ENCODE results near the gene DCAF15. TPM values are rescaled to one million over a fixed set of nuclear protein-coding genes. Genes with fewer than 3 reads are reported as not detected.
A peak's percentile ranks its signal among the peaks of the same experiment; 100 is the strongest.
"Not testable (repeated sequence)": the region's sequence is repeated elsewhere in the genome, so short reads cannot be mapped to it uniquely, and the experiment has no call there.

DCAF15 gene
- total RNA-seq, 4 donors from 2014 or later: 11.2 to 39.6 (median 20.1) TPM

GRCh38 chr19:13963603-13964105 lies 11.3 kb downstream of the DCAF15 start:
- intact Hi-C loops (cut with DNase I; ENCODE audit: low total_unique reads): no loop called here
- no peak for TF ChIP-seq POLR2A (IDR thresholded peaks at IDR 0.05)
- TF ChIP-seq CTCF (IDR thresholded peaks at IDR 0.05): no peak
- no peaks in the 10 kb centered on the region for H3K9me3 ChIP-seq
- peaks cover 0 to 9% of the 10 kb centered on the region in 2 donors for H3K4me1 ChIP-seq
- no peaks in the 10 kb centered on the region for H3K36me3 ChIP-seq
- no peak overlapping the region for H3K27ac ChIP-seq
- H3K4me3 ChIP-seq: peak overlapping the region in 1 of 2 donors; percentile 26
- peak in 1 of 2 donors; percentile 18 for DNase-seq
- no peaks in the 10 kb centered on the region for H3K27me3 ChIP-seq

DNA sequence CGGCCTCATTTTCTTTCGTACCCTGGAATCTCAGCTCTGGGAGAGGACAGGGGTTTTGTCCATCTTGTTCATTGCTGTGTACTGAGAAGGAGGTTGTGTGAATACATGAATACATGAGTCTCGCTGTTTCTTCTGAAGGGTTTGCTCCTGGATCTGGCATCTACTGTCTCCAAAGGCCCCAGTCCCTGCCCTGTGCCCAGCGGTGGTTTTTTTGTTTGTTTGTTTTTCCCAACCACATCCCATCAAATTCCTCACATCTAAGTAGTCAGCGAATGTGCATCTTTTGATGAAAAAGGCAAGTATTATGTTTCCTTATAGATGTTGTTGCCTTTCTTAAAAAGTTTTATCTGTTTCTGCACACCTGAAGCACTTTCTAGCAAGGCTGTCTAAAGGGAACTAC lies 12.5 kb downstream of the DCAF15 start:
- no peak overlapping the region for H3K4me3 ChIP-seq
- DNase-seq: no peak
- H3K4me1 ChIP-seq: peaks cover 0 to 9% of the 10 kb centered on the region in 2 donors
- no peak overlapping the region for H3K27ac ChIP-seq
- no peaks in the 10 kb centered on the region for H3K27me3 ChIP-seq
- TF ChIP-seq POLR2A (IDR thresholded peaks at IDR 0.05): no peak
- no peak for TF ChIP-seq CTCF (IDR thresholded peaks at IDR 0.05)
- H3K9me3 ChIP-seq: no peaks in the 10 kb centered on the region
- no peaks in the 10 kb centered on the region for H3K36me3 ChIP-seq
- intact Hi-C loops (cut with DNase I; ENCODE audit: low total_unique reads): no loop called here

DNA sequence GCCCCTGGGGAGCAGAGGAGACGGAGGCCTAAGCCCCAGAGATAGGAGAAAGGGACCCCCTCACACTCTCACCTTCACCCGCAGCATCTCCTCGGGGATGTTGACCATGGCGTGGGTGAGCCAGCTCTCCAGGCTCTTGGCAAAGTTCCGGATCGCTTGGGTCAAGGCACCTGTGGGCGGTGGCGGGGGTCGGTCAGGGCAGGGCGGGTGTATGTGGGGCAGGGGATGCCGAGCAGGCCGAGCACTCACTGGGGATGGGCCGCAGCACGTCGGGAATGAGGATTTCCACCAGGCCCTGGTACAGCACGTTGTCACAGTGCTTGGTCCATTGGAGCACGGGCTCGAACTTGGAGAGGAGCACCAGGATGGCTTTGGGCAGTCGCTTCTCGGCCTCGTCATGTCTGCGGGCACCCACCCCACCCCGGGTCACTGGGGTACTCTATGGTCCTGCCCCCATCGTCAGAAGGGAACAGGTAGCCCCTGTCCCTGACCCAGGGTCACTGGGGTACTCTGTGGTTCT lies 13.1 kb downstream of the DCAF15 start:
- no peak overlapping the region for H3K27ac ChIP-seq
- DNase-seq: no peak
- H3K4me1 ChIP-seq: peaks cover 0 to 9% of the 10 kb centered on the region in 2 donors
- H3K27me3 ChIP-seq: no peaks in the 10 kb centered on the region
- TF ChIP-seq POLR2A (IDR thresholded peaks at IDR 0.05) (no peak), CTCF (IDR thresholded peaks at IDR 0.05) (no peak)
- no peak overlapping the region for H3K4me3 ChIP-seq
- H3K36me3 ChIP-seq: no peaks in the 10 kb centered on the region
- intact Hi-C loops (cut with DNase I; ENCODE audit: low total_unique reads): no loop called here
- no peaks in the 10 kb centered on the region for H3K9me3 ChIP-seq

DNA sequence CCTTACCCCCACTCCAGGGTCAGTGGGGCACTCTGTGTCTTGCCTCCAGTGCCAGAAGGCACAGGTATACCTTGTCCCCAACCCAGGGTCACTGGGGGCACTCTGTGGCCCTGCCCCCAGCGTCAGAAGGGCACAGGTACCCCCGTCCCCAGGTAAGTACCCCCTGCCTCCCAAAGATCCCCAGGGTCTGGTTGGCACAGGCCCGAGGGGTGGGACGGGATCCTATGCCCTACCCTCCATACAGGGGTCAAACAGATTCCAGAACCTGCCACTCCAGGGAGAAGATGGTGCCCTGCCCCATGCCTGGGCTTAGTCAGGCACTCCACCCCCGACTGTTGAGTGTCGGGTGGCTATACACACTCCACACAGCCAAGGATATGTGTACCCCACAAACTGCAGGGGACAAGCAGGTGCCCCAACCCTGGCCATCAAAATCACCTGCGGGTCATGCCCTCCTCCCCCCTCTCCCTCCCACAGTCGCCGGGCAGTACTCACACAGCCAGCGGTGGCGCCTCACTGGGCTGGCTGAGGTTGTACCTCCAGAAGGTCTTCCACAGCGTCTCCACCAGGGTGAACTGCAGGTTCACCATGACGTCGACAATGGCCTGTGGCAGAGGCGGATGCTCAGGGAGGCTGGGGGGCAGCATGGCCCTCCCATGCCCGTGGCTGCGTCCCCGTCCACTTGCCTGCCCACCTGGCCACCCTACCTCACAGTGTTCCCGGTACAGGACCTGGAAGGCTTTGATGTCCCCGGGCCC lies 13.8 kb downstream of the DCAF15 start:
- Histone ChIP-seq H3K27me3 (no peaks in the 10 kb centered on the region), H3K4me1 (peaks cover 0 to 9% of the 10 kb centered on the region in 2 donors), H3K27ac (no peak overlapping the region), H3K4me3 (no peak overlapping the region), H3K36me3 (no peaks in the 10 kb centered on the region), H3K9me3 (no peaks in the 10 kb centered on the region)
- DNase-seq: no peak
- TF ChIP-seq POLR2A (IDR thresholded peaks at IDR 0.05) (no peak), CTCF (IDR thresholded peaks at IDR 0.05) (no peak)
- intact Hi-C loops (cut with DNase I; ENCODE audit: low total_unique reads): no loop called here

DNA sequence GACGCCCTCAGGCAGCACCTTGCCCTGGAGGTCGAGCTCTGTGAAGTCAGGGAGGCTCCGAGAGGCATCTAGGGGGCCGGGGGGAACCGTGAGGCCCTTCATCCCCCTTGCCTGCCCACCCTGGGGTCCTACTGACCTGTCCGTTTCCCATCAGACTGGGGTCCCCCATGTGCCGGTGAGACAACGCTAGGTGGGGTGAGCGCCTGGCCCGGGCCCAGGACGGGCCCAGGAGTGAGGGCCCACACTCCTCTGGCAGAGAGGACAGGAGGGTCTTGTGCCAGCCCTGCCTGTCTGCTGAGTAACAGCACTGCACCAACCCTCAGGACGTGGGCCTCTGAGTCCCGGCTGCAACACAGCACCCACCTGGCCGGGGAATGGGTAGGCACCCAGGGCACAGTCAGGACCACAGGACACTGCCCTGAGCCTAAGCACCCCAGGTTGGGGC lies 14.4 kb downstream of the DCAF15 start:
- H3K4me1 ChIP-seq: peaks cover 0 to 9% of the 10 kb centered on the region in 2 donors
- H3K4me3 ChIP-seq: no peak overlapping the region
- no peak for DNase-seq
- TF ChIP-seq CTCF (IDR thresholded peaks at IDR 0.05) (no peak), POLR2A (IDR thresholded peaks at IDR 0.05) (no peak)
- no peaks in the 10 kb centered on the region for H3K9me3 ChIP-seq
- H3K36me3 ChIP-seq: no peaks in the 10 kb centered on the region
- H3K27ac ChIP-seq: no peak overlapping the region
- no peaks in the 10 kb centered on the region for H3K27me3 ChIP-seq
- intact Hi-C loops (cut with DNase I; ENCODE audit: low total_unique reads): no loop called here

DNA sequence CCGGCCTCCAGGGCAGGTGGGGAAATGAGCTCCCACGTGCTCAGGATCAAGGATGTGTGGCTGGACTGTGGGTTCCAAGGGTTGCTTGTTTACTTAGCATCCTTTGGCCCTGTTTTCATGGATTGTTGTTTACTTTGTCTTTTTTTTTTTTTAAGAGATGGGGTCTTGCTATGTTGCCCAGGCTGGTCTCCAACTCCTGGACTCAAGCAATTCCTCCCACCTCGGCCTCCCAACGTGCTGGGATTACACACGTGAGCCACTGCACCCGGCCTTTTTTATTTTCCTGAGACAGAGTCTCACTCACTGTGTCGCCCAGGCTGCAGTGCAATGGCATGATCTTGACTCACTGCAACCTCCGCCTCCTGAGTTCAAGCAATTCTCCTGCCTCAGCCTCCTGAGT lies 14.9 kb downstream of the DCAF15 start:
- H3K27me3 ChIP-seq; H3K9me3 ChIP-seq; intact Hi-C loops (cut with DNase I; ENCODE audit: low total_unique reads); H3K36me3 ChIP-seq; H3K4me3 ChIP-seq; H3K27ac ChIP-seq; H3K4me1 ChIP-seq; DNase-seq: not testable (repeated sequence)

Data from uterus (tissue), 4 donors.